ENCODE measurements around the gene CCDC127. TPM values are rescaled to one million over a fixed set of nuclear protein-coding genes. Genes with fewer than 3 reads are reported as not detected.
"Not testable (repeated sequence)": the region's sequence is repeated elsewhere in the genome, so short reads cannot be mapped to it uniquely, and the experiment has no call there.

CCDC127 gene
- total RNA-seq (2014; rRNA removed; shearing (Covaris generic); ENCODE audit: low replicate concordance), result 4.5 and 6.2 TPM in 2 replicates

- in situ Hi-C loops (cut with HindIII; ENCODE audit: low pct_unique_long_range_greater_than_20kb, low sequenced_read_pairs), result not testable (repeated sequence)
- DNase-seq (ENCODE audit: low read depth), result peak; percentile 87
These were observed at the start of gene CCDC127, which contains the start of gene SDHA for GRCh38 chr5:217494-218456. TSS of gene CCDC127 (minus strand) at chr5:218153. CDS start at chr5:216849, 1,304 bp downstream. TSS of gene SDHA (plus strand) at chr5:218320. CDS start at chr5:218356, 36 bp downstream.

GRCh38 chr5:267716-268115, 49.8 kb upstream of the CCDC127 start:
- in situ Hi-C loops (cut with HindIII; ENCODE audit: low pct_unique_long_range_greater_than_20kb, low sequenced_read_pairs), result no loop called here
- DNase-seq (ENCODE audit: low read depth), result no peak

- DNase-seq (ENCODE audit: low read depth); in situ Hi-C loops (cut with HindIII; ENCODE audit: low pct_unique_long_range_greater_than_20kb, low sequenced_read_pairs): not testable (repeated sequence)
These were observed 48.5 kb upstream of the CCDC127 start for GRCh38 chr5:266311-267026.

- no peak for DNase-seq (ENCODE audit: low read depth)
- in situ Hi-C loops (cut with HindIII; ENCODE audit: low pct_unique_long_range_greater_than_20kb, low sequenced_read_pairs), result no loop called here
These were observed 46.4 kb upstream of the CCDC127 start for GRCh38 chr5:264338-264737.

- peak; percentile 90 for DNase-seq (ENCODE audit: low read depth)
- in situ Hi-C loops (cut with HindIII; ENCODE audit: low pct_unique_long_range_greater_than_20kb, low sequenced_read_pairs), result not testable (repeated sequence)
These were observed 45.5 kb upstream of the CCDC127 start for GRCh38 chr5:263275-263974.

GRCh38 chr5:257148-257547, 39.2 kb upstream of the CCDC127 start:
- no peak for DNase-seq (ENCODE audit: low read depth)
- in situ Hi-C loops (cut with HindIII; ENCODE audit: low pct_unique_long_range_greater_than_20kb, low sequenced_read_pairs), result no loop called here

GRCh38 chr5:256347-256746, 38.4 kb upstream of the CCDC127 start:
- in situ Hi-C loops (cut with HindIII; ENCODE audit: low pct_unique_long_range_greater_than_20kb, low sequenced_read_pairs); DNase-seq (ENCODE audit: low read depth): not testable (repeated sequence)

- in situ Hi-C loops (cut with HindIII; ENCODE audit: low pct_unique_long_range_greater_than_20kb, low sequenced_read_pairs); DNase-seq (ENCODE audit: low read depth): not testable (repeated sequence)
These were observed 37.2 kb upstream of the CCDC127 start for GRCh38 chr5:255116-255515.

GRCh38 chr5:254322-254721, 36.4 kb upstream of the CCDC127 start:
- DNase-seq (ENCODE audit: low read depth); in situ Hi-C loops (cut with HindIII; ENCODE audit: low pct_unique_long_range_greater_than_20kb, low sequenced_read_pairs): not testable (repeated sequence)

- DNase-seq (ENCODE audit: low read depth), result no peak
- in situ Hi-C loops (cut with HindIII; ENCODE audit: low pct_unique_long_range_greater_than_20kb, low sequenced_read_pairs), result no loop called here
These were observed 34.6 kb upstream of the CCDC127 start for GRCh38 chr5:252546-252945.

GRCh38 chr5:251975-252374, 34.0 kb upstream of the CCDC127 start:
- in situ Hi-C loops (cut with HindIII; ENCODE audit: low pct_unique_long_range_greater_than_20kb, low sequenced_read_pairs); DNase-seq (ENCODE audit: low read depth): not testable (repeated sequence)

GRCh38 chr5:251538-251937, 33.6 kb upstream of the CCDC127 start:
- in situ Hi-C loops (cut with HindIII; ENCODE audit: low pct_unique_long_range_greater_than_20kb, low sequenced_read_pairs); DNase-seq (ENCODE audit: low read depth): not testable (repeated sequence)

GRCh38 chr5:251016-251415, 33.1 kb upstream of the CCDC127 start:
- DNase-seq (ENCODE audit: low read depth); in situ Hi-C loops (cut with HindIII; ENCODE audit: low pct_unique_long_range_greater_than_20kb, low sequenced_read_pairs): not testable (repeated sequence)

GRCh38 chr5:250396-250795, 32.4 kb upstream of the CCDC127 start:
- DNase-seq (ENCODE audit: low read depth); in situ Hi-C loops (cut with HindIII; ENCODE audit: low pct_unique_long_range_greater_than_20kb, low sequenced_read_pairs): not testable (repeated sequence)

GRCh38 chr5:245717-246116, 27.8 kb upstream of the CCDC127 start:
- DNase-seq (ENCODE audit: low read depth); in situ Hi-C loops (cut with HindIII; ENCODE audit: low pct_unique_long_range_greater_than_20kb, low sequenced_read_pairs): not testable (repeated sequence)

- DNase-seq (ENCODE audit: low read depth); in situ Hi-C loops (cut with HindIII; ENCODE audit: low pct_unique_long_range_greater_than_20kb, low sequenced_read_pairs): not testable (repeated sequence)
These were observed 25.9 kb upstream of the CCDC127 start for GRCh38 chr5:243683-244367.

GRCh38 chr5:241045-241669, 23.2 kb upstream of the CCDC127 start:
- in situ Hi-C loops (cut with HindIII; ENCODE audit: low pct_unique_long_range_greater_than_20kb, low sequenced_read_pairs); DNase-seq (ENCODE audit: low read depth): not testable (repeated sequence)

All from Caki2 (cell line).